GM11168 (cell line): ENCODE measurements around the gene ZNF20.

ENCODE experiments used
- in situ Hi-C: fragments of 300-500 bp; cut with MboI; formaldehyde crosslinking; loops from one replicate; pipeline ENCODE4 v1.12.0; 2022; ENCODE audit warnings: low sequenced_read_pairs; ENCODE audit not compliant: unreplicated experiment

Gene ZNF20

GRCh38 chr19:12139885-12140544, at the start of gene ZNF20:
Gene ZNF20 (minus strand): TSS chr19:12140350. CDS start chr19:12140182, 168 bp downstream.
- in situ Hi-C loops, result loop anchor here (5.0 to 10.0 kb wide), 2 partner anchors 48 to 215 kb away; partner anchors contain the start of gene ZNF700

- in situ Hi-C loops, result no loop called here
Observed at GRCh38 chr19:12187625-12188024, 47.5 kb upstream of the ZNF20 start.

GRCh38 chr19:12180377-12180776, 40.2 kb upstream of the ZNF20 start:
- in situ Hi-C loops, result no loop called here

- in situ Hi-C loops, result loop anchor here (10.0 kb wide), 1 partner anchor 628 kb away; the partner anchor contains the start of gene JUNB
Observed at GRCh38 chr19:12166626-12167025, 26.5 kb upstream of the ZNF20 start.

- in situ Hi-C loops, result loop anchor here (10.0 kb wide), 1 partner anchor 631 kb away; the partner anchor contains the start of gene JUNB
Observed at GRCh38 chr19:12163826-12164225, 23.7 kb upstream of the ZNF20 start.

- in situ Hi-C loops, result loop anchor here (10.0 kb wide), 1 partner anchor 632 kb away; the partner anchor contains the start of gene JUNB
Observed at GRCh38 chr19:12162882-12163806, 23.0 kb upstream of the ZNF20 start, which contains the start of gene ZNF136. Gene ZNF136 (plus strand): TSS chr19:12163096. CDS start chr19:12163204, 108 bp downstream.

GRCh38 chr19:12162513-12162881, 22.3 kb upstream of the ZNF20 start:
- in situ Hi-C loops, result loop anchor here (10.0 kb wide), 1 partner anchor 632 kb away; the partner anchor contains the start of gene JUNB

- in situ Hi-C loops, result loop anchor here (10.0 kb wide), 1 partner anchor 635 kb away; the partner anchor contains the start of gene JUNB
Observed at GRCh38 chr19:12159773-12160414, 19.7 kb upstream of the ZNF20 start.

- in situ Hi-C loops, result no loop called here
Observed at GRCh38 chr19:12156223-12157058, 16.3 kb upstream of the ZNF20 start, which contains the start of gene ZNF625. Gene ZNF625 (minus strand): TSS chr19:12156734. CDS start chr19:12156558, 176 bp downstream.

- in situ Hi-C loops, result no loop called here
Observed at GRCh38 chr19:12155324-12155860, 15.2 kb upstream of the ZNF20 start.

- in situ Hi-C loops, result loop anchor here (10.0 kb wide), 1 partner anchor 221 kb away; the partner anchor contains the start of gene ZNF700
Observed at GRCh38 chr19:12145348-12145747, 5.2 kb upstream of the ZNF20 start.

GRCh38 chr19:12141405-12141736, 1.2 kb upstream of the ZNF20 start:
- in situ Hi-C loops, result loop anchor here (5.0 to 10.0 kb wide), 2 partner anchors 49 to 217 kb away; partner anchors contain the start of gene ZNF700

GRCh38 chr19:12140545-12141404, 625 bp upstream of the ZNF20 start:
- in situ Hi-C loops, result loop anchor here (5.0 to 10.0 kb wide), 2 partner anchors 48 to 216 kb away; partner anchors contain the start of gene ZNF700

- in situ Hi-C loops, result no loop called here
Observed at GRCh38 chr19:12139269-12139668, 881 bp downstream of the ZNF20 start.

GRCh38 chr19:12137221-12137940, 2.8 kb downstream of the ZNF20 start:
- in situ Hi-C loops, result no loop called here

GRCh38 chr19:12133069-12133468, 7.1 kb downstream of the ZNF20 start:
- in situ Hi-C loops, result no loop called here

GRCh38 chr19:12126707-12127106, 13.4 kb downstream of the ZNF20 start:
- in situ Hi-C loops, result no loop called here
